Activated CD4-positive, alpha-beta T cell treated with anti-CD3 and anti-CD28 coated beads, Interleukin-2, amount 50 U/mL, for 48 hours (primary cell): Measurements from ENCODE around the gene ENPP3.
"Not testable (repeated sequence)": the region's sequence is repeated elsewhere in the genome, so short reads cannot be mapped to it uniquely, and the experiment has no call there.

Experiments
- DNase-seq, 2 experiments: peaks; one replicate each; pipeline ENCODE4 v3.0.0-alpha.2; 2020

ENPP3 gene

GRCh38 chr6:131740161-131740560, 103.1 kb downstream of the ENPP3 start:
- DNase-seq: no peak

GRCh38 chr6:131741688-131742393, 104.7 kb downstream of the ENPP3 start:
- no peak for DNase-seq

GRCh38 chr6:131744432-131745287, 107.6 kb downstream of the ENPP3 start:
- no peak for DNase-seq

GRCh38 chr6:131745476-131745875, 108.4 kb downstream of the ENPP3 start:
- DNase-seq: no peak

- no peak for DNase-seq
Measured at GRCh38 chr6:131747821-131748353, 110.8 kb downstream of the ENPP3 start.

GRCh38 chr6:131749023-131749422, 111.9 kb downstream of the ENPP3 start:
- DNase-seq: no peak

- not testable (repeated sequence) for DNase-seq
Measured at GRCh38 chr6:131751012-131751715, 114.1 kb downstream of the ENPP3 start.

- DNase-seq: no peak
Measured at GRCh38 chr6:131754088-131754487, 117.0 kb downstream of the ENPP3 start.

- no peak for DNase-seq
Measured at GRCh38 chr6:131754715-131755567, 117.8 kb downstream of the ENPP3 start.

GRCh38 chr6:131755597-131755996, 118.5 kb downstream of the ENPP3 start:
- no peak for DNase-seq

- DNase-seq: no peak
Measured at GRCh38 chr6:131756039-131756438, 118.9 kb downstream of the ENPP3 start.

- DNase-seq: no peak
Measured at GRCh38 chr6:131758920-131759319, 121.8 kb downstream of the ENPP3 start.

- DNase-seq: no peak
Measured at GRCh38 chr6:131761060-131761761, 124.1 kb downstream of the ENPP3 start.

- no peak for DNase-seq
Measured at GRCh38 chr6:131761762-131762067, 124.6 kb downstream of the ENPP3 start.

GRCh38 chr6:131762984-131763383, 125.9 kb downstream of the ENPP3 start:
- no peak for DNase-seq

- DNase-seq: no peak
Measured at GRCh38 chr6:131763749-131764148, 126.6 kb downstream of the ENPP3 start.

- no peak for DNase-seq
Measured at GRCh38 chr6:131764350-131764749, 127.2 kb downstream of the ENPP3 start.

- no peak for DNase-seq
Measured at GRCh38 chr6:131765081-131765803, 128.1 kb downstream of the ENPP3 start.

- DNase-seq: no peak
Measured at GRCh38 chr6:131765804-131766135, 128.7 kb downstream of the ENPP3 start.

- DNase-seq: no peak
Measured at GRCh38 chr6:131766631-131767030, 129.5 kb downstream of the ENPP3 start.

- no peak for DNase-seq
Measured at GRCh38 chr6:131768964-131769363, 131.9 kb downstream of the ENPP3 start.
